Osteoblast (primary cell): ENCODE data around the gene HOXB2. TPM values are rescaled to one million over a fixed set of nuclear protein-coding genes. Genes with fewer than 3 reads are reported as not detected.
A peak's percentile ranks its signal among the peaks of the same experiment; 100 is the strongest.

Source experiments
- DNase-seq: peaks from one replicate; pipeline ENCODE4 v3.0.0; 2011; ENCODE audit warnings: low spot score, mixed read lengths; ENCODE audit not compliant: insufficient read length; ENCODE audit errors: missing footprints
- H2AFZ ChIP-seq: 2 replicates; pipeline ENCODE4 v1.6.0; 2011; ENCODE audit warnings: mild to moderate bottlenecking, low read length
- H3K27ac ChIP-seq: 2 replicates; pipeline ENCODE4 v1.5.1; 2011; ENCODE audit warnings: mild to moderate bottlenecking, low read depth, low read length, moderate library complexity
- H3K27me3 ChIP-seq: 2 replicates; pipeline ENCODE4 v1.6.0; 2012; ENCODE audit warnings: mild to moderate bottlenecking, control low read depth, inconsistent platforms, low read length, moderate library complexity; ENCODE audit not compliant: insufficient read depth
- H3K36me3 ChIP-seq: 2 replicates; pipeline ENCODE4 v1.5.1; 2011; ENCODE audit warnings: mild to moderate bottlenecking, low read length, control low read depth, moderate library complexity; ENCODE audit not compliant: insufficient read depth
- H3K4me1 ChIP-seq: 2 replicates; pipeline ENCODE4 v1.5.1; 2011; ENCODE audit warnings: mild to moderate bottlenecking, low read length, control low read depth, moderate library complexity; ENCODE audit not compliant: insufficient read depth
- H3K4me2 ChIP-seq: 2 replicates; pipeline ENCODE4 v1.6.0; 2011; ENCODE audit warnings: mild to moderate bottlenecking, low read length; ENCODE audit not compliant: insufficient read depth
- H3K4me3 ChIP-seq: fragments of 200-600 bp; sonication (generic); 3 replicates; pipeline ENCODE4 v1.5.1; 2012; ENCODE audit warnings: mild to moderate bottlenecking, low read length, inconsistent platforms; ENCODE audit not compliant: insufficient read depth
- H3K79me2 ChIP-seq: 2 replicates; pipeline ENCODE4 v1.6.0; 2012; ENCODE audit warnings: mild to moderate bottlenecking, low read length, control low read depth, inconsistent platforms; ENCODE audit not compliant: insufficient read depth
- H3K9me3 ChIP-seq: 2 replicates; pipeline ENCODE4 v1.5.1; 2011; ENCODE audit warnings: low read depth, low read length, control low read depth
- H4K20me1 ChIP-seq: 2 replicates; pipeline ENCODE4 v1.6.0; 2012; ENCODE audit warnings: mild to moderate bottlenecking, low read length, control low read depth; ENCODE audit not compliant: insufficient read depth
- CTCF ChIP-seq: IDR thresholded peaks from 2 replicates; pipeline ENCODE4 v1.5.1; 2011; ENCODE audit warnings: mild to moderate bottlenecking, low read depth, low read length, moderate library complexity; ENCODE audit errors: extremely low read depth
- total RNA-seq: library from RNA; depleted of rRNA; stranded (reverse); fragments of >200 nt; gene quantifications from 2 replicates; pipeline ENCODE4 v1.2.3, GENCODE V29; 2012

HOXB2 gene
- 2.1 and 3.3 TPM in 2 replicates for total RNA-seq

- no peaks in the 10 kb centered on the region for H4K20me1 ChIP-seq
- peaks cover 5% of the 10 kb centered on the region for H3K4me1 ChIP-seq
- H3K4me3 ChIP-seq = peak within 1 kb of the TSS; percentile 72
- no peak for TF ChIP-seq CTCF
- peak within 1 kb of the TSS; percentile 51 for H3K27ac ChIP-seq
- no peak within 1 kb of the TSS for H2AFZ ChIP-seq
- no peak for DNase-seq
- no peaks in the 10 kb centered on the region for H3K9me3 ChIP-seq
- H3K27me3 ChIP-seq = peaks cover 77% of the 10 kb centered on the region
- H3K79me2 ChIP-seq = peaks cover 4% of the 10 kb centered on the region
- H3K36me3 ChIP-seq = no peaks in the 10 kb centered on the region
- H3K4me2 ChIP-seq = peak within 1 kb of the TSS; percentile 78
Observed at GRCh38 chr17:48545022-48545375, at the start of gene HOXB2. Gene HOXB2 (minus strand): TSS chr17:48545109. CDS start chr17:48544911, 198 bp downstream.

DNA sequence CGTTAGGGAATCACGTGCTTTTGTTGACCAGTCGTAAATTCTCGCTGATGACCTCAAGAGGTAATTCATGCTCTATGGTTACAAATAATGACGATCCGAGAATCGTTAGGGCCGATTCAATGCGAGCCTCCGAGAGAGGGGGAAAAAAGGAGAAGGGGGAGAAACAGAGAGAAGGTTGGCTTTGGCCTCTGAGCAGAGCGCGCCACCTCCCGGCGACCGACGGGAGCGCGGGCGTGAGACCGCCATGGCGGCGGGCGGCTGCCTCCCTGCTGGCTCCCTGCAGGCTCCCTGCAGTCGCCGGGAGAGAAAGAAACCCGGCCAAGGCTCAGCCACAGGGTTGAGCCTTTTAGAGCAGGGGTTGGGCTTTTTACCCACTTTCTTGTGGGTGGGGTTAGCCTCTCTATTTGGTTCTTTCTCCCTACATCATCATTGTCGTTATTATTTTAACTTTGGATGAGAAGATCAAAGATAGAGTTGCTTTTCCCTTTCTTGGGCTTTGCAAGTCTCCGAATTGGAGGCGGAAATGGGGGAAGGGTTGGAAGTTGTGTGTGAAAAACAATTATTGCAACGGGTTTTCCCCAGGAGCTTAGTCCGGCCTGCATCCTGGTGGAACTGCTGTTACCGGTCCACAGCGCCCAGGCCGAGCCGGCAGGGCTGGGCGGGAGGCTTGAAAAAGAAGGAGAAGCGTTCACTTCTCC is 49.1 kb upstream of the HOXB2 start:
- H3K4me1 ChIP-seq = no peaks in the 10 kb centered on the region
- H3K4me2 ChIP-seq = peak overlapping the region; percentile 78
- H4K20me1 ChIP-seq = no peaks in the 10 kb centered on the region
- H3K4me3 ChIP-seq = peak overlapping the region; percentile 25
- peak overlapping the region; percentile 47 for H2AFZ ChIP-seq
- H3K79me2 ChIP-seq = no peaks in the 10 kb centered on the region
- peak; percentile 82 for TF ChIP-seq CTCF
- H3K36me3 ChIP-seq = no peaks in the 10 kb centered on the region
- H3K9me3 ChIP-seq = no peaks in the 10 kb centered on the region
- H3K27ac ChIP-seq = no peak overlapping the region
- peaks cover 96% of the 10 kb centered on the region for H3K27me3 ChIP-seq
- DNase-seq = peak; percentile 99

DNA sequence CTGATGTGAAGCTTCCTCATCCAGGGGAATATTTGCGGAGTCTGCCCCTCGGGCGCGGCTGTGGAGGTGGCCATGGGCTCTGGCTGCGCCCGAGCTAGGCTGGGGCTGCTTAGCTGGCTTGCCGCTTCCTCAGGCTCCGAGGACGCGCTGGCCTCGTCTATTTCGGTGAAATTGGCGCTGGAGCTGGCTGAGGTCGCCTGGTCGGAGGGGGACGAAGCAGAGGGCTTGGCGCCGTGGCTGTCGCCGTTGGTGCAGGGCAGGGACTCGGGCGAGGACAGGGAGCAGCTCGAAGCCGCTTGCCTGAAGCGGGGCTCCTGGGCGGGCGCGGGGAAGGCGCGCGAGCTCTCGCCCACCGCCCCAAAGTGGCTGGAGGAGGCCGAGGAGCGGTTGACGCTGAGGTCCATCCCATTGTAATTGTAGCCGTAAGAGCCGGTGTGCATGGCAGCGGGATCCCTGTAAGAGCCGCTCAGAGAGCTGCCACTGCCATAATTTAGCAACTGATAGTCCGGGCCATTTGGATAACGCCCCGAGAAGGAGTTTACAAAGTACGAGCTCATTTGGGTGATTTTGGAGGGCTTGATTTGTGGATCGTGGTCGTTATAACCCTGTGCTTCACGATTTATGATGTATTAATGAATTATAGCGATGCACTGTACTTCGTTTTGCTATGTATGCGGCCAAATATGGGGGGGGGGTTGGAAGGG is 48.4 kb upstream of the HOXB2 start, which contains the start of gene HOXB5:
Gene HOXB5, minus strand, starts transcription at position 654 of the 704 bp plus-strand sequence. Its CDS starts 97 bp downstream, at position 557.
- Histone ChIP-seq H3K4me3 (peak within 1 kb of the TSS; percentile 57), H3K36me3 (no peaks in the 10 kb centered on the region), H3K27ac (no peak within 1 kb of the TSS), H3K9me3 (no peaks in the 10 kb centered on the region), H2AFZ (peak within 1 kb of the TSS; percentile 47), H3K27me3 (peaks cover 96% of the 10 kb centered on the region), H4K20me1 (no peaks in the 10 kb centered on the region), H3K79me2 (no peaks in the 10 kb centered on the region), H3K4me2 (peak within 1 kb of the TSS; percentile 78), H3K4me1 (no peaks in the 10 kb centered on the region)
- TF ChIP-seq CTCF = no peak
- DNase-seq = no peak

DNA sequence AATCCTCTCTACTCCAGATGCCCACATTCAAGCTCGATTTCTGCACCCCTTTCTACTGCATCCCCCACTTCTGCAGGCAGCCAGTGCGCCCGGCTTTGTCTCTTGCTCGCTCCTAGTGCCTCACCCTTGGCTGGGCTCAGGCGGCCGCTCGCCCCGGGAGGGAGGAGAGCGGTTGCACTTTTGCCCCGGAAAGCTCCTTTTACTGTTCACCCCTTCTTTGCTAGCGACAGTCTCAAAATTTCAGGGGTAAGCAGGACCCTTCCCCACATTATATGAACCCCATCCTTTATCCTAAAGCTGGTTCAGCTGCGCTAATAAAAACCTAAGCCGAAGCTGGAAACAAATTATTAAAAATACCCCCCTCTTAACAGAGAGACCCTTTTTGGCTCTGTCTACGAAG is 47.7 kb upstream of the HOXB2 start:
- no peak for TF ChIP-seq CTCF
- H3K9me3 ChIP-seq = no peaks in the 10 kb centered on the region
- peaks cover 95% of the 10 kb centered on the region for H3K27me3 ChIP-seq
- H3K36me3 ChIP-seq = no peaks in the 10 kb centered on the region
- H3K27ac ChIP-seq = no peak overlapping the region
- H3K79me2 ChIP-seq = no peaks in the 10 kb centered on the region
- H2AFZ ChIP-seq = no peak overlapping the region
- H3K4me1 ChIP-seq = no peaks in the 10 kb centered on the region
- no peaks in the 10 kb centered on the region for H4K20me1 ChIP-seq
- peak overlapping the region; percentile 78 for H3K4me2 ChIP-seq
- no peak overlapping the region for H3K4me3 ChIP-seq
- DNase-seq = no peak
